Measurements from ENCODE around the gene ANKS4B. TPM values are rescaled to one million over a fixed set of nuclear protein-coding genes. Genes with fewer than 3 reads are reported as not detected.
"Not testable (repeated sequence)": the region's sequence is repeated elsewhere in the genome, so short reads cannot be mapped to it uniquely, and the experiment has no call there.

Gene ANKS4B
- total RNA-seq, 1 experiment from 2014 or later = 3.5 TPM

DNA sequence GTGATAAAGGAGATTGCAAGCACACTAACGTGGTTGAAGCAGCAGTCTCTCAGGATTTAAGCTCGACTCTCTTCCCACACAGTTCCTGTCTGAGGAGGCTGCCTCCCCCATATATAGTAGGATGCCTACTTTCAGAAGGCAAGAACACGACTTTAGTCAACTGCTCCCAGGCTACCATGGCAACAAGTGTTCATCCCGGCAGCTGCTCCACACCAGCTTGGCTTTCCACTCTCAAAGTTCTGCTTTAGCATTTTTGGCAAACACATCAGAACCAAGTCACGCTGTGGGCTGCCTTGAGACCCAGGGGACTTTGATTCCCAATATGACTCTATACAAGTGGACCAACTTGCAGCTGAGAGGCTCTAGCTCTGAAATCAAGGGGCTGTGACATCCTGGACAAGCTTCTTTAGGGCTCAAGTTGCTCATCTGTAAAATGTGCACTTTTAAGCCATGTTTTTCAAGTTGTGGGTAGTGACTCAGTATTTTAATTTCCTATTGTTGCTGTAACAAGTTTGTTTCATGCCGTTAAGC is 38.7 kb upstream of the ANKS4B start:
- H3K9me3 Mint-ChIP-seq (ENCODE audit: unreplicated experiment) = no peaks in the 10 kb centered on the region
- CTCF ChIA-PET = interaction anchor here (0.7 to 1.2 kb wide), 2 partner anchors 99 to 106 kb away, joined by 3 read pairs; no protein-coding TSS in a partner anchor
- Histone ChIP-seq H3K27me3 (replicated peaks; ENCODE audit: control insufficient read depth, insufficient read depth, low read length) (no peaks in the 10 kb centered on the region; the same call in 1 of the 2 replicates), H3K9me3 (no peaks in the 10 kb centered on the region), H3K36me3 (ENCODE audit: control insufficient read depth, insufficient read depth, low read length) (no peaks in the 10 kb centered on the region), H3K4me3 (ENCODE audit: low read depth, low read length) (no peak overlapping the region), H3K4me1 (no peaks in the 10 kb centered on the region)
- no peaks in the 10 kb centered on the region for H3K27me3 Mint-ChIP-seq (ENCODE audit: insufficient read depth, unreplicated experiment)
- BruUV-seq (replicated peaks) = no TSS peak
- intact Hi-C loops (cut with micrococcal nuclease; ENCODE audit: unreplicated experiment) = no loop called here
- no peak for DNase-seq
- peaks cover 7% of the 10 kb centered on the region for H3K4me1 Mint-ChIP-seq (ENCODE audit: low read depth, unreplicated experiment)
- no peak overlapping the region for H3K27ac Mint-ChIP-seq (ENCODE audit: unreplicated experiment)
- no peak for TF ChIP-seq CTCF (IDR thresholded peaks at IDR 0.05; ENCODE audit: insufficient read depth in 1 of 2, low read depth in 1 of 2, low read length in 1 of 2, severe bottlenecking in 1 of 2, unreplicated experiment in 1 of 2)
- H3K36me3 Mint-ChIP-seq (ENCODE audit: insufficient read depth, unreplicated experiment) = no peaks in the 10 kb centered on the region
- POLR2A ChIA-PET = interaction anchor here (0.6 kb wide), 1 partner anchor 440 kb away, joined by 3 read pairs; no protein-coding TSS in a partner anchor
- no peak overlapping the region for H3K4me3 Mint-ChIP-seq (ENCODE audit: unreplicated experiment)

- H3K9me3 ChIP-seq; H3K4me1 ChIP-seq; H3K36me3 ChIP-seq (ENCODE audit: control insufficient read depth, insufficient read depth, low read length); H3K27me3 ChIP-seq (replicated peaks; ENCODE audit: control insufficient read depth, insufficient read depth, low read length); H3K9me3 Mint-ChIP-seq (ENCODE audit: unreplicated experiment); H3K27me3 Mint-ChIP-seq (ENCODE audit: insufficient read depth, unreplicated experiment); DNase-seq; POLR2A ChIA-PET; H3K4me3 ChIP-seq (ENCODE audit: low read depth, low read length); H3K27ac Mint-ChIP-seq (ENCODE audit: unreplicated experiment); H3K36me3 Mint-ChIP-seq (ENCODE audit: insufficient read depth, unreplicated experiment); H3K4me1 Mint-ChIP-seq (ENCODE audit: low read depth, unreplicated experiment); intact Hi-C loops (cut with micrococcal nuclease; ENCODE audit: unreplicated experiment); BruUV-seq (replicated peaks); H3K4me3 Mint-ChIP-seq (ENCODE audit: unreplicated experiment): not testable (repeated sequence)
- CTCF ChIA-PET = interaction anchor here (1.2 kb wide), 1 partner anchor 105 kb away, joined by 3 read pairs; no protein-coding TSS in a partner anchor
Measured at GRCh38 chr16:21195330-21195729, 38.2 kb upstream of the ANKS4B start.

GRCh38 chr16:21197112-21197511 is 36.4 kb upstream of the ANKS4B start:
- H3K36me3 ChIP-seq (ENCODE audit: control insufficient read depth, insufficient read depth, low read length) = no peaks in the 10 kb centered on the region
- no TSS peak for BruUV-seq (replicated peaks)
- H3K27ac Mint-ChIP-seq (ENCODE audit: unreplicated experiment) = no peak overlapping the region
- no peaks in the 10 kb centered on the region for H3K4me1 ChIP-seq
- CTCF ChIA-PET = no interaction called here
- intact Hi-C loops (cut with micrococcal nuclease; ENCODE audit: unreplicated experiment) = no loop called here
- no peaks in the 10 kb centered on the region for H3K9me3 ChIP-seq
- H3K4me1 Mint-ChIP-seq (ENCODE audit: low read depth, unreplicated experiment) = peaks cover 7% of the 10 kb centered on the region
- no peak overlapping the region for H3K4me3 Mint-ChIP-seq (ENCODE audit: unreplicated experiment)
- no peak for TF ChIP-seq CTCF (IDR thresholded peaks at IDR 0.05; ENCODE audit: insufficient read depth in 1 of 2, low read depth in 1 of 2, low read length in 1 of 2, severe bottlenecking in 1 of 2, unreplicated experiment in 1 of 2)
- no peaks in the 10 kb centered on the region for H3K36me3 Mint-ChIP-seq (ENCODE audit: insufficient read depth, unreplicated experiment)
- POLR2A ChIA-PET = no interaction called here
- H3K27me3 ChIP-seq (replicated peaks; ENCODE audit: control insufficient read depth, insufficient read depth, low read length) = no peaks in the 10 kb centered on the region
- no peak for DNase-seq
- no peaks in the 10 kb centered on the region for H3K9me3 Mint-ChIP-seq (ENCODE audit: unreplicated experiment)
- H3K27me3 Mint-ChIP-seq (ENCODE audit: insufficient read depth, unreplicated experiment) = no peaks in the 10 kb centered on the region
- no peak overlapping the region for H3K4me3 ChIP-seq (ENCODE audit: low read depth, low read length)

GRCh38 chr16:21197621-21198020 is 35.9 kb upstream of the ANKS4B start:
- no peaks in the 10 kb centered on the region for H3K27me3 ChIP-seq (replicated peaks; ENCODE audit: control insufficient read depth, insufficient read depth, low read length)
- H3K36me3 ChIP-seq (ENCODE audit: control insufficient read depth, insufficient read depth, low read length) = no peaks in the 10 kb centered on the region
- POLR2A ChIA-PET = no interaction called here
- H3K4me3 ChIP-seq (ENCODE audit: low read depth, low read length) = no peak overlapping the region
- BruUV-seq (replicated peaks) = no TSS peak
- CTCF ChIA-PET = no interaction called here
- Mint-ChIP-seq H3K27me3 (ENCODE audit: insufficient read depth, unreplicated experiment) (no peaks in the 10 kb centered on the region), H3K4me3 (ENCODE audit: unreplicated experiment) (no peak overlapping the region), H3K9me3 (ENCODE audit: unreplicated experiment) (no peaks in the 10 kb centered on the region), H3K27ac (ENCODE audit: unreplicated experiment) (no peak overlapping the region), H3K4me1 (ENCODE audit: low read depth, unreplicated experiment) (peaks cover 7% of the 10 kb centered on the region), H3K36me3 (ENCODE audit: insufficient read depth, unreplicated experiment) (no peaks in the 10 kb centered on the region)
- no peaks in the 10 kb centered on the region for H3K4me1 ChIP-seq
- TF ChIP-seq CTCF (IDR thresholded peaks at IDR 0.05; ENCODE audit: insufficient read depth in 1 of 2, low read depth in 1 of 2, low read length in 1 of 2, severe bottlenecking in 1 of 2, unreplicated experiment in 1 of 2) = no peak
- H3K9me3 ChIP-seq = no peaks in the 10 kb centered on the region
- intact Hi-C loops (cut with micrococcal nuclease; ENCODE audit: unreplicated experiment) = no loop called here
- DNase-seq = no peak

Data from Caco-2 (cell line).